Nephron progenitor cell (in vitro differentiated cells): ENCODE data around the gene TMEM243.

Experiments
- DNase-seq: peaks from one replicate; pipeline ENCODE4 v3.0.0; 2021
- H3K27ac Mint-ChIP-seq: 2 replicates; pipeline ENCODE4 v1.8.0; 2021; ENCODE audit warnings: mild to moderate bottlenecking, moderate library complexity, mixed read lengths
- H3K27me3 Mint-ChIP-seq: 2 replicates; pipeline ENCODE4 v1.8.0; 2021; ENCODE audit warnings: mild to moderate bottlenecking, low read depth, mixed read lengths; ENCODE audit not compliant: poor library complexity
- H3K36me3 Mint-ChIP-seq: 2 replicates; pipeline ENCODE4 v1.8.0; 2021; ENCODE audit warnings: low read depth, mixed read lengths
- H3K4me1 Mint-ChIP-seq: 2 replicates; pipeline ENCODE4 v1.8.0; 2021; ENCODE audit warnings: mixed read lengths
- H3K4me3 Mint-ChIP-seq: 2 replicates; pipeline ENCODE4 v1.8.0; 2021; ENCODE audit warnings: mild to moderate bottlenecking, moderate library complexity, mixed read lengths
- H3K9me3 Mint-ChIP-seq: 2 replicates; pipeline ENCODE4 v1.8.0; 2021; ENCODE audit warnings: mild to moderate bottlenecking, moderate library complexity, mixed read lengths
- TF ChIP-seq, protein P1 (sequence below): fragments of 200-600 bp; sonication (generic); IDR thresholded peaks from 2 replicates; pipeline ENCODE4 v1.5.0; 2021; ENCODE audit warnings: antibody characterized with exemption

The TMEM243 gene

DNA sequence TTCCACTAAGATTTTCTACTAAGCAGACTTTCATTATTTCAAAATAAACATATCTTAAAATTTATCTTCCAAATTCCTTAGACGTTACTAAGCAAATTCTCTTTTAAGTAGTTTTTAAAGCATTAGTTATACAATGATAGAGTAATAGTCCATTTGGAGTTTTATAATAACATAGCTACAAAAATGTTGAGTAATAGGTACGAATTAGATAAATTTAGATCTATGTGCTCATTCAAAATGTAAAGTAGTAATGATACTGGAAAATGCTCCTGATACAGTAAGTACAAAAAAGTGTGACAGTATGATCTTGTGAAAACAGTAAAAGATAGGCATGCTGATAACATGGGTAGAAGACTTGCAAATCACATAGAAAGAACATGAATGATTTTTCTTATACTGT, 62.8 kb downstream of the TMEM243 start:
- Mint-ChIP-seq H3K4me1 (peaks cover 43% of the 10 kb centered on the region), H3K27ac (no peak overlapping the region), H3K4me3 (peak overlapping the region; percentile 24)

DNA sequence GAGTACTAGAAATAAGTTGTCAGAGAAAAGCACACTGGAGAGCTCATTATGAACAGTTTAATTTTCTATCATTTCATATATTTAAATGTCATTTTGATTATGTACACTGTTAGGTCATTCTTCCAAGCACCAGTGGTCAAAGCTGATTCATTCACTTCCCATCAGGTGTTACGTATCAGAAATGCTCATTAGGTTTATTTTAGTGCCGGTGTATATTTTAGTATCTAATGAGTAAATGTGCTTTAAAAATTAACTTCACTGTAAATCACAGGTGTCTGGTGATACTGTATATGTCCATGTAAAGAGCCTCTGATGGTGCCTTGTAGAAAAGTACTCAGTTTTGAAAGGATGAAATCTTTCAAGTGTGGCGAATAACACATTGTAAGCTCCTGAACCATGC, 63.7 kb downstream of the TMEM243 start:
- TF ChIP-seq, protein P1, sequence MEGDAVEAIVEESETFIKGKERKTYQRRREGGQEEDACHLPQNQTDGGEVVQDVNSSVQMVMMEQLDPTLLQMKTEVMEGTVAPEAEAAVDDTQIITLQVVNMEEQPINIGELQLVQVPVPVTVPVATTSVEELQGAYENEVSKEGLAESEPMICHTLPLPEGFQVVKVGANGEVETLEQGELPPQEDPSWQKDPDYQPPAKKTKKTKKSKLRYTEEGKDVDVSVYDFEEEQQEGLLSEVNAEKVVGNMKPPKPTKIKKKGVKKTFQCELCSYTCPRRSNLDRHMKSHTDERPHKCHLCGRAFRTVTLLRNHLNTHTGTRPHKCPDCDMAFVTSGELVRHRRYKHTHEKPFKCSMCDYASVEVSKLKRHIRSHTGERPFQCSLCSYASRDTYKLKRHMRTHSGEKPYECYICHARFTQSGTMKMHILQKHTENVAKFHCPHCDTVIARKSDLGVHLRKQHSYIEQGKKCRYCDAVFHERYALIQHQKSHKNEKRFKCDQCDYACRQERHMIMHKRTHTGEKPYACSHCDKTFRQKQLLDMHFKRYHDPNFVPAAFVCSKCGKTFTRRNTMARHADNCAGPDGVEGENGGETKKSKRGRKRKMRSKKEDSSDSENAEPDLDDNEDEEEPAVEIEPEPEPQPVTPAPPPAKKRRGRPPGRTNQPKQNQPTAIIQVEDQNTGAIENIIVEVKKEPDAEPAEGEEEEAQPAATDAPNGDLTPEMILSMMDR: no peak
- Mint-ChIP-seq H3K4me1 (peaks cover 52% of the 10 kb centered on the region), H3K27ac (no peak overlapping the region), H3K4me3 (peak overlapping the region; percentile 96), H3K9me3 (no peaks in the 10 kb centered on the region), H3K36me3 (peaks cover 13% of the 10 kb centered on the region), H3K27me3 (no peaks in the 10 kb centered on the region)
- no peak for DNase-seq

More for the DNA sequence above, 62.8 kb downstream of the TMEM243 start:
- TF ChIP-seq, protein P1: no peak
- no peak for DNase-seq
- Mint-ChIP-seq H3K9me3 (no peaks in the 10 kb centered on the region), H3K36me3 (peaks cover 13% of the 10 kb centered on the region), H3K27me3 (no peaks in the 10 kb centered on the region)

DNA sequence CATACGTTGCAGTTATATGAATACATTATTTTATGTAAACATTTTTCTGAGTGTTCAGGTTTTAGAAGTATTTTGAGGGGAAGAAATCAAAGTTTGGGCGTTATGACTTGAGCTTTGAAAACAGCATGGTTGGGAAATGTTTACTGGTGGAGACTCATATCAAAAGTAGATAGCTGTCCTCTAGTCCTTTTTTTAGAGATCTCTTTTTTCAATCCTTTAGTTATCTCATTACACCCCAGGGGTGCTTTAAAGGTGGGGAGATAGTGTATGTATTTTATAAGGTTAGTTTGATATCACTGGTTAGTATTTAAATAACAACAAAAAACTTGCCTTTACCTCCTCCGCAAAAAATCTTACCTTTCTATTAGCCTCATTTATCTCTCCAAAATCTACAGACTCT, 65.0 kb downstream of the TMEM243 start:
- Mint-ChIP-seq H3K9me3 (no peaks in the 10 kb centered on the region), H3K4me3 (peak overlapping the region; percentile 96), H3K27me3 (no peaks in the 10 kb centered on the region), H3K4me1 (peaks cover 50% of the 10 kb centered on the region), H3K36me3 (peaks cover 3% of the 10 kb centered on the region), H3K27ac (no peak overlapping the region)
- DNase-seq: no peak
- TF ChIP-seq, protein P1: no peak

DNA sequence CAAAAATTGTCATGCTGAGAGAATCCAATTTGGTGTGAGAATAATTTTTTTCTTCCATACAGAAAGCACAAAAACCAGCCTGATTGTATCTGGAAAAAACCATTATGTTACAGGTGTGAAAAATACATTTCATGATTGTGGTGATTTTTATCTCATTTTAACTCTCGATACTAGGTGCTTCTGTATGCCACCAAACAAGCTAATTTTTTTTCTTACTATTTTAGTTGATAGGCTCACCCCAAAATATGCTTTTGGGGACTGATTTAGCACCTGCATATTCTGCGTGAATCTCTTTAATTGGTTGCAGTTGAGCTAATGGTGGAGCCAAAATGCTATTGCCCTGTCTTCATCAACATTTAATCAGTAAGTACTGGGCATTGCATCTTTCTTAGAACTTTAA, 65.4 kb downstream of the TMEM243 start:
- Mint-ChIP-seq H3K36me3 (no peaks in the 10 kb centered on the region), H3K27me3 (no peaks in the 10 kb centered on the region), H3K4me3 (peak overlapping the region; percentile 96), H3K27ac (no peak overlapping the region), H3K9me3 (no peaks in the 10 kb centered on the region), H3K4me1 (peaks cover 49% of the 10 kb centered on the region)
- TF ChIP-seq, protein P1: no peak
- DNase-seq: no peak

DNA sequence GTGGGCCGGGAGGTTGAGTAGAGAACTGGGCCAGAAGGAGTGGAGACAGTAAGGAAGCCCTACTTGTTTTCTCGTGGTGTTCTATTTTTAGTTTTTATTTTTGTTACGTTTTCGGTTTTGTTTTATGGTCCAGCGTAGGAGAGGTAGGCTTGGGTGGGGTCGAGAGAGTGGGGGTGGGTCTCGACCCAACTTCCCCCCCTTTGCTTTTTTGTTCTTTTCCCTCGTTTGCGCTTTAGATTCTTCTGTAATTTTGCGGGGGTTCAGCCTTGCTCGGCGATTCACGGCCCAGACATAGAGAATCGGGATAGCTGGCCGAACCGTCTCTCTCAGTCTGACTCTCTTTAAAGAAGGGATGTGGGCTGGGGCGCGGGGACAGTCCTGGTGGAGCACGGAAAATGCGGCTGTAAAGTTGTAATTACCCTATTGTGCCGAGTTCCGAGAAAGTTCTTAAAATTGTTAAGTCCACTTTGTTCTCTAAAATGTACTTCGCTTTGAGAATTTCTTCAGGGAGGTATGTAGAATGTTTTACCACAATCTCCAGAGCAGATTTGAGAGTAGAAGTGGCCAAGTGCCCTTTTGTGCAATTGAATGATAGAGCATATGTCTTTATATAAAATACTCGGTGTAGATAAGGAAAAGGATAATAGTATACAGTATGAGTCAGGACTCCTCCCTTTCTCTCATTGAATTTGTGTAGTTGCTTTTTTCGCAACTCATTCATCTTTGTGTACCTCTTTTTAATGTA, 66.5 kb downstream of the TMEM243 start:
- H3K4me1 Mint-ChIP-seq: peaks cover 49% of the 10 kb centered on the region
- TF ChIP-seq, protein P1: no peak
- H3K27ac Mint-ChIP-seq: peak overlapping the region; percentile 100
- no peaks in the 10 kb centered on the region for H3K36me3 Mint-ChIP-seq
- peak overlapping the region; percentile 96 for H3K4me3 Mint-ChIP-seq
- no peaks in the 10 kb centered on the region for H3K27me3 Mint-ChIP-seq
- no peaks in the 10 kb centered on the region for H3K9me3 Mint-ChIP-seq
- peak; percentile 33 for DNase-seq
